Skeletal muscle cell (primary cell): ENCODE measurements around the gene IPO4.
A peak's percentile ranks its signal among the peaks of the same experiment; 100 is the strongest.

Source experiments
- DNase-seq: peaks from one replicate; pipeline ENCODE4 v3.0.0-alpha.2; 2010; ENCODE audit warnings: low read depth
- H3K4me3 ChIP-seq: 2 replicates; pipeline ENCODE4 v1.5.1; 2011; ENCODE audit warnings: low read depth, mild to moderate bottlenecking, control low read depth, low read length, moderate library complexity

Gene IPO4

GRCh38 chr14:24138396-24139271 is 50.0 kb downstream of the IPO4 start:
- DNase-seq = no peak

GRCh38 chr14:24137529-24138395 is 50.9 kb downstream of the IPO4 start:
- no peak overlapping the region for H3K4me3 ChIP-seq
- DNase-seq = no peak

More at GRCh38 chr14:24138396-24139271, 50.0 kb downstream of the IPO4 start:
- H3K4me3 ChIP-seq = no peak overlapping the region

- H3K4me3 ChIP-seq = peak overlapping the region; percentile 85
- DNase-seq = no peak
These were observed 51.7 kb downstream of the IPO4 start for GRCh38 chr14:24136684-24137528.

- peak; percentile 52 for DNase-seq
- peak within 1 kb of the TSS; percentile 85 for H3K4me3 ChIP-seq
These were observed 52.6 kb downstream of the IPO4 start, which contains the start of gene PSME1 for GRCh38 chr14:24135834-24136683. Gene PSME1, plus strand, starts transcription at chr14:24136194. Its CDS starts 69 bp downstream, at chr14:24136263.

GRCh38 chr14:24135584-24135833 is 53.1 kb downstream of the IPO4 start:
- no peak for DNase-seq

GRCh38 chr14:24133735-24134134 is 54.9 kb downstream of the IPO4 start:
- no peak overlapping the region for H3K4me3 ChIP-seq
- no peak for DNase-seq

More at GRCh38 chr14:24135584-24135833, 53.1 kb downstream of the IPO4 start:
- H3K4me3 ChIP-seq = peak overlapping the region; percentile 85

GRCh38 chr14:24132976-24133375 is 55.6 kb downstream of the IPO4 start:
- H3K4me3 ChIP-seq = no peak overlapping the region
- no peak for DNase-seq

GRCh38 chr14:24132061-24132685 is 56.4 kb downstream of the IPO4 start:
- no peak for DNase-seq
- H3K4me3 ChIP-seq = peak overlapping the region; percentile 38

- H3K4me3 ChIP-seq = peak overlapping the region; percentile 38
- no peak for DNase-seq
These were observed 57.1 kb downstream of the IPO4 start for GRCh38 chr14:24131549-24131966.

- peak; percentile 50 for DNase-seq
- H3K4me3 ChIP-seq = no peak overlapping the region
These were observed 57.7 kb downstream of the IPO4 start for GRCh38 chr14:24130717-24131548.

- no peak for DNase-seq
- H3K4me3 ChIP-seq = peak within 1 kb of the TSS; percentile 38
These were observed 58.3 kb downstream of the IPO4 start, which contains the start of gene FITM1 for GRCh38 chr14:24130380-24130716. Gene FITM1, plus strand, starts transcription at chr14:24130659. Its CDS starts 905 bp downstream, at chr14:24131564.
